NCI-H82 (cell line): ENCODE results near the gene XAF1.
"Not testable (repeated sequence)": the region's sequence is repeated elsewhere in the genome, so short reads cannot be mapped to it uniquely, and the experiment has no call there.

ENCODE experiments used
- DNase-seq: peaks from one replicate; lab custom pipeline; 2025; lab: John Stamatoyannopoulos, UW

The XAF1 gene

DNA sequence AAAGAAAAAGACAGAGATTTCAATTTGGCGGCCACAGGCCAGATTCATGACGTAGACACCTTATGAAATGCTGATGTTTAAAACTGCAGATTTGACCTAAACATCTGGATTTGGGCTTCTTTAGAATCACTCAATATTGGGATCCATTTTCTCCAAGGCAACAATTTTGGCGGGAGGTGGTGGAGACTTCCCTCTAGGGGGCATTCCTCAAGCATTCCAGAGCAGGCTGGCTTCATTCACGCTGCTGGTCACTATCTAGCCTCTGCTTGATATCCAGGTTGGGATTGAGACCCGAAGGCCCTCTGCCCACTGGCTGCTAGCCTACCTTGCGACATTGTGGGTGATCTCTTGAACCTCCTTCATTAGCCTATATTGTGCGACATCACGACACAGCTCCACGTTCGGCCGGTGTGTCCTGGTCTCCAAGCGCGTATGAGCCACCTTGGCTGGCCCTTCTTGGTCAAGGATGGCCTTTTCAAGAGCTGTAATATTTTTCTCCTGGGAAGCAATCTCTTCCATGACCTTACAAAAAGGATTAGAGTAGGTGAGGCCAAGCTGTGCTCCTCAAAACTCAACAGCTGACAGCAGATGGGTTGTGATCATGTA lies 44.7 kb downstream of the XAF1 start:
- DNase-seq, result no peak

DNA sequence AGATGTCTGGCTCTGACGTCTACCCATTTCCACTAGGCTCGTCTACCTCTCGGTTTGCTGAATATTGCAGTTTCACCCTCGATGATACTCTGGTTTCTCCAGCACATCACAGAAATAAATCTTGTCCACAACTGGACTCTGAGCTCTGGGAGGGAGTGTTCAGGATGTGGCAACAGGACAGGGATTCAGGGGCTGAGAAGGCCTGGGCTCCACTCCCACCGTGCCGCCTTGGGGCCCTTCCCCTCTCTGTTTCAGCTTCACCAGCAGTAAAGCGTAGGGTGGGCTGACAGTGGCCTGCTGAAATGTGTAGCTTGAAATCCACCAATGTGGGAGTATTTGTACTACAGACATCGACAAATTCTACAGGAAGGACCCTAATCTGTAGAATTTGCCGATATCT lies 55.7 kb downstream of the XAF1 start:
- DNase-seq, result no peak

DNA sequence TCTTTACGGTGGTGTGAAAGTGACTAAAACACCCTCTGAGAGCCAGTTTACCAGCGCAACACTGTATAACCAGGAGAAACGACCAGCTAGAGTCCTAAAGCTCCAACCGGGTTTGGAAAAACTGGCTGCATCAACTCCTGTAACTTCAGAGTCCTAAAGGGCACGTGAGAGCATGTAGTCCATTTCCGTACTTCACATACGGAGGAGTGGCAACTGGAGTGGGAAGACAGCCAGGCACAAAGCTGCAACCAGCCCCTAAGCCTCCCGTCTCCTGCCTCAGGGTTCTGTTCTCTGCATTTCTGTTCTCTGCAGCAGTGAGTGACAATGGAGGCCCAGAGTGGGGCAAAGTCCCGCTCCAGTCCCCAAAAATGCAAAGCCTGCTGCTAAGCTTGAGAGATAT lies 56.4 kb downstream of the XAF1 start:
- DNase-seq, result no peak

DNA sequence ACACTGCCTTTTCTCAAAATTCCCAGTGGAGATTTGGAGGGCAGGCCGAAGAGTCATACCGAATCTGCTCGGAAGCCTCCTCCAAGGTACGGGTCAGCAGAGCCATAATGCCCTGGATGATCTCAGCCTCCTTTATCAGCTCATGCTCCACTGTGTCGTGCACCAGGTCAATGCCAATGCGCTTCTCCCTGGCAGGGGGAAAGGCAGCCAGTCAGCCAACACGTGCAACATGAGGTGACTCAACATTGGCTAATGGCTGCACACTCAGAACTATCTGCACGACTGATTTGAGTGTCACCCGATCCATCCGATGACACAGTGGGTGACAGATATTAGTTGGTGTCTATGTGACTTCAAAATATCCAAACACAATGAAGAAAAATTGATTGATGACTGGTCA lies 59.9 kb downstream of the XAF1 start:
- DNase-seq, result no peak

GRCh38 chr17:6816368-6816767 lies 60.5 kb downstream of the XAF1 start:
- DNase-seq, result not testable (repeated sequence)

DNA sequence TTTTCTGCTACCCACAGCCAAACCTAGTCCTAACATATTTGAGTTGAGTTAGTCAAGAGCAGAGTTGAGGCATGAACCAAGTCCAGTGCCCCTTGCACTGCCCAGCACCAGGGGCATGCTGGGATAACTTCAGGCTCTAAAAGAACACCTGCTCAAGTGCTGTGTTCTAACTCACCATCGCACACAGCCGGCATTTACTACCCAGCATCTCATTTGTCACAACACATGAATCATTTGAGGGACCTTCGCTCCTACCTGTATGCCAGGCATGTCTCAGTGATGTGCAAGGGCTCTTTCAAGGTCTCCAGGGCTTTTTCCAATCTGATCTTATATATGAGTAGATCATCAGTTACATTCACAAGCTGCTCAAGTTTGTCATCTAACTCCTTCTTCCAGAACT lies 63.1 kb downstream of the XAF1 start:
- no peak for DNase-seq

DNA sequence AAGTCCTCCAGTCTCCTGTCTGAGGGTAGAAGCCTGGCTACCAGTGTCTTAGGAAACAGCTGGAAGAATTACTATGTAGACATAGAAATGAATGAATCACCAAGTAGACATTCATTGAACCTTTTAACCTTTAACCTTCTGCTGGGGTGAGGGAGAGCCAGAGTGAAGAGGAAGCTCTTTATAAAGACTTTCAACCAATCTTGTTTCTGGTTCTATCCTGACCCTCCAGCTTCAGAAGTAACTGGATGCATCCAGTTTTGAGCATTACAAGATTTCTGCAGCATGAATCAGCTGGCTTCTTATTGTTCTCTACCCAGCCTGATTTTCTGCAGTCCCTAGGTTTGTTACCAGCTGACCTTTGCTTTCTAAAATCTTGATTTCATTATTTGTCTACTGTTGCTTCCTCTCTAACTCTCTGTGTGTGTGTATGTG lies 67.2 kb downstream of the XAF1 start:
- no peak for DNase-seq
